ENCODE measurements around the gene SLC6A6.

Gene SLC6A6

GRCh38 chr3:14372587-14372986, 29.8 kb upstream of the SLC6A6 start:
- no peaks in the 10 kb centered on the region for H3K9me3 ChIP-seq (ENCODE audit: control insufficient read depth in 2 of 2, low read length in 2 of 2)
- no peak overlapping the region for H3K9ac ChIP-seq (ENCODE audit: low read depth in 1 of 2, low read length in 2 of 2)
- no peak overlapping the region for H3K4me3 ChIP-seq (ENCODE audit: low read length in 2 of 2)
- H3K27ac ChIP-seq (ENCODE audit: low read depth in 2 of 2, low read length in 2 of 2), result no peak overlapping the region
- no peaks in the 10 kb centered on the region for H3K36me3 ChIP-seq (ENCODE audit: control insufficient read depth in 2 of 2, insufficient read depth in 2 of 2, low read length in 2 of 2)
- peaks cover 0 to 3% of the 10 kb centered on the region in 2 donors for H3K27me3 ChIP-seq (ENCODE audit: control insufficient read depth in 2 of 2, insufficient read depth in 2 of 2, low read length in 2 of 2)
- H3K4me1 ChIP-seq (ENCODE audit: control insufficient read depth in 2 of 2, insufficient read depth in 2 of 2, low read length in 2 of 2), result peaks cover 12 to 30% of the 10 kb centered on the region in 2 donors

- Histone ChIP-seq H3K4me1 (ENCODE audit: control insufficient read depth in 2 of 2, insufficient read depth in 2 of 2, low read length in 2 of 2) (peaks cover 12 to 30% of the 10 kb centered on the region in 2 donors), H3K27me3 (ENCODE audit: control insufficient read depth in 2 of 2, insufficient read depth in 2 of 2, low read length in 2 of 2) (peaks cover 0 to 3% of the 10 kb centered on the region in 2 donors), H3K27ac (ENCODE audit: low read depth in 2 of 2, low read length in 2 of 2) (no peak overlapping the region), H3K9ac (ENCODE audit: low read depth in 1 of 2, low read length in 2 of 2) (no peak overlapping the region), H3K4me3 (ENCODE audit: low read length in 2 of 2) (no peak overlapping the region), H3K36me3 (ENCODE audit: control insufficient read depth in 2 of 2, insufficient read depth in 2 of 2, low read length in 2 of 2) (no peaks in the 10 kb centered on the region), H3K9me3 (ENCODE audit: control insufficient read depth in 2 of 2, low read length in 2 of 2) (no peaks in the 10 kb centered on the region)
These were observed 28.5 kb upstream of the SLC6A6 start for GRCh38 chr3:14373753-14374376.

GRCh38 chr3:14374444-14374883, 27.9 kb upstream of the SLC6A6 start:
- Histone ChIP-seq H3K9ac (ENCODE audit: low read depth in 1 of 2, low read length in 2 of 2) (no peak overlapping the region), H3K27ac (ENCODE audit: low read depth in 2 of 2, low read length in 2 of 2) (no peak overlapping the region), H3K9me3 (ENCODE audit: control insufficient read depth in 2 of 2, low read length in 2 of 2) (no peaks in the 10 kb centered on the region), H3K4me3 (ENCODE audit: low read length in 2 of 2) (no peak overlapping the region), H3K36me3 (ENCODE audit: control insufficient read depth in 2 of 2, insufficient read depth in 2 of 2, low read length in 2 of 2) (no peaks in the 10 kb centered on the region), H3K4me1 (ENCODE audit: control insufficient read depth in 2 of 2, insufficient read depth in 2 of 2, low read length in 2 of 2) (peaks cover 12 to 27% of the 10 kb centered on the region in 2 donors), H3K27me3 (ENCODE audit: control insufficient read depth in 2 of 2, insufficient read depth in 2 of 2, low read length in 2 of 2) (peaks cover 0 to 3% of the 10 kb centered on the region in 2 donors)

GRCh38 chr3:14375192-14375591, 27.2 kb upstream of the SLC6A6 start:
- Histone ChIP-seq H3K4me3 (ENCODE audit: low read length in 2 of 2) (no peak overlapping the region), H3K27me3 (ENCODE audit: control insufficient read depth in 2 of 2, insufficient read depth in 2 of 2, low read length in 2 of 2) (peaks cover 0 to 3% of the 10 kb centered on the region in 2 donors), H3K4me1 (ENCODE audit: control insufficient read depth in 2 of 2, insufficient read depth in 2 of 2, low read length in 2 of 2) (peaks cover 12 to 20% of the 10 kb centered on the region in 2 donors), H3K36me3 (ENCODE audit: control insufficient read depth in 2 of 2, insufficient read depth in 2 of 2, low read length in 2 of 2) (no peaks in the 10 kb centered on the region), H3K27ac (ENCODE audit: low read depth in 2 of 2, low read length in 2 of 2) (no peak overlapping the region), H3K9ac (ENCODE audit: low read depth in 1 of 2, low read length in 2 of 2) (no peak overlapping the region), H3K9me3 (ENCODE audit: control insufficient read depth in 2 of 2, low read length in 2 of 2) (no peaks in the 10 kb centered on the region)

GRCh38 chr3:14376348-14377043, 25.9 kb upstream of the SLC6A6 start:
- H3K9ac ChIP-seq (ENCODE audit: low read depth in 1 of 2, low read length in 2 of 2), result no peak overlapping the region
- H3K36me3 ChIP-seq (ENCODE audit: control insufficient read depth in 2 of 2, insufficient read depth in 2 of 2, low read length in 2 of 2), result no peaks in the 10 kb centered on the region
- H3K27me3 ChIP-seq (ENCODE audit: control insufficient read depth in 2 of 2, insufficient read depth in 2 of 2, low read length in 2 of 2), result no peaks in the 10 kb centered on the region
- H3K9me3 ChIP-seq (ENCODE audit: control insufficient read depth in 2 of 2, low read length in 2 of 2), result no peaks in the 10 kb centered on the region
- peaks cover 8 to 12% of the 10 kb centered on the region in 2 donors for H3K4me1 ChIP-seq (ENCODE audit: control insufficient read depth in 2 of 2, insufficient read depth in 2 of 2, low read length in 2 of 2)
- no peak overlapping the region for H3K4me3 ChIP-seq (ENCODE audit: low read length in 2 of 2)
- no peak overlapping the region for H3K27ac ChIP-seq (ENCODE audit: low read depth in 2 of 2, low read length in 2 of 2)

- no peak overlapping the region for H3K4me3 ChIP-seq (ENCODE audit: low read length in 2 of 2)
- no peak overlapping the region for H3K27ac ChIP-seq (ENCODE audit: low read depth in 2 of 2, low read length in 2 of 2)
- no peak overlapping the region for H3K9ac ChIP-seq (ENCODE audit: low read depth in 1 of 2, low read length in 2 of 2)
- no peaks in the 10 kb centered on the region for H3K36me3 ChIP-seq (ENCODE audit: control insufficient read depth in 2 of 2, insufficient read depth in 2 of 2, low read length in 2 of 2)
- H3K9me3 ChIP-seq (ENCODE audit: control insufficient read depth in 2 of 2, low read length in 2 of 2), result no peaks in the 10 kb centered on the region
- H3K4me1 ChIP-seq (ENCODE audit: control insufficient read depth in 2 of 2, insufficient read depth in 2 of 2, low read length in 2 of 2), result peaks cover 2 to 5% of the 10 kb centered on the region in 2 donors
- H3K27me3 ChIP-seq (ENCODE audit: control insufficient read depth in 2 of 2, insufficient read depth in 2 of 2, low read length in 2 of 2), result no peaks in the 10 kb centered on the region
These were observed 25.2 kb upstream of the SLC6A6 start for GRCh38 chr3:14377044-14377837.

GRCh38 chr3:14377838-14378169, 24.6 kb upstream of the SLC6A6 start:
- H3K27ac ChIP-seq (ENCODE audit: low read depth in 2 of 2, low read length in 2 of 2), result no peak overlapping the region
- no peaks in the 10 kb centered on the region for H3K4me1 ChIP-seq (ENCODE audit: control insufficient read depth in 2 of 2, insufficient read depth in 2 of 2, low read length in 2 of 2)
- H3K36me3 ChIP-seq (ENCODE audit: control insufficient read depth in 2 of 2, insufficient read depth in 2 of 2, low read length in 2 of 2), result no peaks in the 10 kb centered on the region
- no peak overlapping the region for H3K9ac ChIP-seq (ENCODE audit: low read depth in 1 of 2, low read length in 2 of 2)
- no peaks in the 10 kb centered on the region for H3K9me3 ChIP-seq (ENCODE audit: control insufficient read depth in 2 of 2, low read length in 2 of 2)
- H3K27me3 ChIP-seq (ENCODE audit: control insufficient read depth in 2 of 2, insufficient read depth in 2 of 2, low read length in 2 of 2), result no peaks in the 10 kb centered on the region
- H3K4me3 ChIP-seq (ENCODE audit: low read length in 2 of 2), result no peak overlapping the region

GRCh38 chr3:14378415-14378814, 24.0 kb upstream of the SLC6A6 start:
- no peaks in the 10 kb centered on the region for H3K9me3 ChIP-seq (ENCODE audit: control insufficient read depth in 2 of 2, low read length in 2 of 2)
- H3K4me3 ChIP-seq (ENCODE audit: low read length in 2 of 2), result no peak overlapping the region
- no peak overlapping the region for H3K9ac ChIP-seq (ENCODE audit: low read depth in 1 of 2, low read length in 2 of 2)
- no peak overlapping the region for H3K27ac ChIP-seq (ENCODE audit: low read depth in 2 of 2, low read length in 2 of 2)
- H3K27me3 ChIP-seq (ENCODE audit: control insufficient read depth in 2 of 2, insufficient read depth in 2 of 2, low read length in 2 of 2), result no peaks in the 10 kb centered on the region
- H3K4me1 ChIP-seq (ENCODE audit: control insufficient read depth in 2 of 2, insufficient read depth in 2 of 2, low read length in 2 of 2), result no peaks in the 10 kb centered on the region
- no peaks in the 10 kb centered on the region for H3K36me3 ChIP-seq (ENCODE audit: control insufficient read depth in 2 of 2, insufficient read depth in 2 of 2, low read length in 2 of 2)

- Histone ChIP-seq H3K36me3 (ENCODE audit: control insufficient read depth in 2 of 2, insufficient read depth in 2 of 2, low read length in 2 of 2) (no peaks in the 10 kb centered on the region), H3K9ac (ENCODE audit: low read depth in 1 of 2, low read length in 2 of 2) (no peak overlapping the region), H3K9me3 (ENCODE audit: control insufficient read depth in 2 of 2, low read length in 2 of 2) (no peaks in the 10 kb centered on the region), H3K27me3 (ENCODE audit: control insufficient read depth in 2 of 2, insufficient read depth in 2 of 2, low read length in 2 of 2) (no peaks in the 10 kb centered on the region), H3K4me1 (ENCODE audit: control insufficient read depth in 2 of 2, insufficient read depth in 2 of 2, low read length in 2 of 2) (no peaks in the 10 kb centered on the region), H3K27ac (ENCODE audit: low read depth in 2 of 2, low read length in 2 of 2) (no peak overlapping the region), H3K4me3 (ENCODE audit: low read length in 2 of 2) (no peak overlapping the region)
These were observed 22.6 kb upstream of the SLC6A6 start for GRCh38 chr3:14379843-14380242.

- H3K9me3 ChIP-seq (ENCODE audit: control insufficient read depth in 2 of 2, low read length in 2 of 2), result no peaks in the 10 kb centered on the region
- H3K27me3 ChIP-seq (ENCODE audit: control insufficient read depth in 2 of 2, insufficient read depth in 2 of 2, low read length in 2 of 2), result no peaks in the 10 kb centered on the region
- H3K9ac ChIP-seq (ENCODE audit: low read depth in 1 of 2, low read length in 2 of 2), result no peak overlapping the region
- H3K4me1 ChIP-seq (ENCODE audit: control insufficient read depth in 2 of 2, insufficient read depth in 2 of 2, low read length in 2 of 2), result no peaks in the 10 kb centered on the region
- no peak overlapping the region for H3K27ac ChIP-seq (ENCODE audit: low read depth in 2 of 2, low read length in 2 of 2)
- H3K36me3 ChIP-seq (ENCODE audit: control insufficient read depth in 2 of 2, insufficient read depth in 2 of 2, low read length in 2 of 2), result no peaks in the 10 kb centered on the region
- no peak overlapping the region for H3K4me3 ChIP-seq (ENCODE audit: low read length in 2 of 2)
These were observed 16.2 kb upstream of the SLC6A6 start for GRCh38 chr3:14386254-14386653.
